Neuronal stem cell (in vitro differentiated cells): ENCODE data around the gene PRDM11.

Experiments used
- DNase-seq: peaks from one replicate; pipeline ENCODE4 v3.0.0-alpha.2; 2013; ENCODE audit warnings: low spot score
- H2AFZ ChIP-seq: one replicate; pipeline ENCODE4 v1.6.1; 2013; ENCODE audit warnings: mild to moderate bottlenecking, low read length, inconsistent platforms
- H2AK5ac ChIP-seq: 2 replicates; pipeline ENCODE4 v1.6.1; 2013; ENCODE audit warnings: low read depth, mild to moderate bottlenecking, inconsistent platforms, low read length, moderate library complexity, mixed read lengths
- H2BK120ac ChIP-seq: 2 replicates; pipeline ENCODE4 v1.6.1; 2013; ENCODE audit warnings: low read depth, mild to moderate bottlenecking, inconsistent platforms, low read length, moderate library complexity, mixed read lengths
- H2BK12ac ChIP-seq: one replicate; pipeline ENCODE4 v1.6.1; 2013; ENCODE audit warnings: low read length, inconsistent platforms
- H2BK15ac ChIP-seq: 2 replicates; pipeline ENCODE4 v1.6.1; 2013; ENCODE audit warnings: mild to moderate bottlenecking, low read length, inconsistent platforms, mixed read lengths
- H2BK5ac ChIP-seq: one replicate; pipeline ENCODE4 v1.6.1; 2013; ENCODE audit warnings: inconsistent platforms, mild to moderate bottlenecking, low read length, moderate library complexity
- H3K14ac ChIP-seq: one replicate; pipeline ENCODE4 v1.6.1; 2013; ENCODE audit warnings: low read length, inconsistent platforms
- H3K18ac ChIP-seq: 2 replicates; pipeline ENCODE4 v1.6.1; 2013; ENCODE audit warnings: low read length, inconsistent platforms
- H3K23ac ChIP-seq: 2 replicates; pipeline ENCODE4 v1.6.1; 2013; ENCODE audit warnings: low read depth, mild to moderate bottlenecking, mixed read lengths, low read length, inconsistent platforms; ENCODE audit not compliant: poor library complexity
- H3K27ac ChIP-seq: replicated peaks from 3 replicates; pipeline ENCODE4 v1.5.1; 2013; ENCODE audit warnings: low read length, inconsistent platforms
- H3K27me3 ChIP-seq, 3 experiments: 2 replicates each; pipeline ENCODE4 v1.6.1; 2013; ENCODE audit warnings: low read length in 3 of 3, mild to moderate bottlenecking in 2 of 3, inconsistent platforms in 1 of 3, low read depth in 1 of 3, mixed read lengths in 1 of 3, moderate library complexity in 1 of 3; ENCODE audit not compliant: control insufficient read depth in 3 of 3, insufficient read depth in 3 of 3
- H3K36me3 ChIP-seq, 2 donors: replicated peaks in 1 of 2; 2 replicates each; pipeline ENCODE4 v1.6.1; 2013; ENCODE audit warnings: low read length in 2 of 2; ENCODE audit not compliant: control insufficient read depth in 2 of 2, insufficient read depth in 2 of 2
- H3K4ac ChIP-seq: 2 replicates; pipeline ENCODE4 v1.6.1; 2013; ENCODE audit warnings: inconsistent platforms, mild to moderate bottlenecking, low read length, moderate library complexity
- H3K4me1 ChIP-seq, 2 donors: 1 replicate in 1 of 2; 2 replicates in 1 of 2; pipeline ENCODE4 v1.6.1; 2013; ENCODE audit warnings: low read length in 2 of 2, low read depth in 1 of 2; ENCODE audit not compliant: control insufficient read depth in 2 of 2, insufficient read depth in 1 of 2
- H3K4me2 ChIP-seq: one replicate; pipeline ENCODE4 v1.6.1; 2013; ENCODE audit warnings: mild to moderate bottlenecking, low read length, inconsistent platforms; ENCODE audit not compliant: insufficient read depth, poor library complexity, severe bottlenecking
- H3K4me3 ChIP-seq, 2 donors: 2 replicates each; pipeline ENCODE4 v1.5.1; 2013; ENCODE audit warnings: low read length in 2 of 2, mild to moderate bottlenecking in 2 of 2, inconsistent platforms in 1 of 2, moderate library complexity in 1 of 2
- H3K79me1 ChIP-seq: one replicate; pipeline ENCODE4 v1.6.1; 2013; ENCODE audit warnings: low read depth, mild to moderate bottlenecking, inconsistent platforms, low read length, moderate library complexity
- H3K9ac ChIP-seq: one replicate; pipeline ENCODE4 v1.6.1; 2013; ENCODE audit warnings: mild to moderate bottlenecking, low read depth, low read length, inconsistent platforms; ENCODE audit not compliant: poor library complexity
- H3K9me3 ChIP-seq, 2 donors: replicated peaks in 1 of 2; 2 replicates each; pipeline versions ENCODE3 to v1.6.1; 2013; ENCODE audit warnings: low read length in 2 of 2, mild to moderate bottlenecking in 2 of 2, inconsistent platforms in 1 of 2, low read depth in 1 of 2, mixed read lengths in 1 of 2, moderate library complexity in 1 of 2; ENCODE audit not compliant: control insufficient read depth in 2 of 2, insufficient read depth in 1 of 2
- H4K8ac ChIP-seq: one replicate; pipeline ENCODE4 v1.6.1; 2013; ENCODE audit warnings: low read depth, mild to moderate bottlenecking, inconsistent platforms, low read length, moderate library complexity
- H4K91ac ChIP-seq: one replicate; pipeline ENCODE4 v1.6.1; 2013; ENCODE audit warnings: low read length, low read depth, mild to moderate bottlenecking, inconsistent platforms; ENCODE audit not compliant: poor library complexity
- WGBS, 2 donors: extraction: QIAGEN DNeasy Blood & Tissue Kit; methylation state at CpG; one replicate each; pipeline ENCODE4 v1.1.7; 2013; ENCODE audit warnings: missing lambda C conversion rate in 2 of 2, mixed read lengths in 1 of 2; ENCODE audit not compliant: insufficient read length in 2 of 2, insufficient replicate concordance in 1 of 2; ENCODE audit errors: extremely low coverage in 2 of 2; 5-methylcytosine and 5-hydroxymethylcytosine counted together

The PRDM11 gene

DNA sequence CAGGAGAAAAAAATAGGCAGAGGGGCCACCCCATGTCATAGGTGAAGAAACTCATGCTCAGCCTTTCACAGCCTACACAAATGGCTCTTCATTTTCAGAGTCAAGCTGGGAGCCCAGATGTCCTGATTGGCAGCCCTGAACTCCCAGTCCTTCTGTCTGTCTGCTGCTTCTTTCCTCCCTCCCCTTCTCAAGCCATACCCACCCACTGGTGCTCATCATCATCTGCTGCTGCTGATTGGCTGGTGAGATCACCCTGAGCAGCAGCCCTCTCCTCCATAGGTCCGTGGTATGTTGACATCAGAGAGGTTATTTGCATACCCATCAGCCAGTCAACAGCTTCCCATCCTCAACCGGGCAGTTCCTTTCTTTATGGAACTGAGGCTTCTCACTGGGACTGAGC, 46.1 kb upstream of the PRDM11 start:
- Histone ChIP-seq H3K4me3 (no peak overlapping the region), H2BK5ac (no peak overlapping the region), H3K18ac (no peak overlapping the region), H3K4me1 (peaks cover 0 to 10% of the 10 kb centered on the region in 2 donors), H3K9ac (peak overlapping the region; percentile 36), H2BK15ac (no peak overlapping the region), H3K79me1 (no peaks in the 10 kb centered on the region), H2BK120ac (no peak overlapping the region), H3K4me2 (no peak overlapping the region), H4K8ac (no peak overlapping the region), H3K23ac (no peak overlapping the region), H3K27me3 (peaks cover 0 to 14% (median 0%) of the 10 kb centered on the region in 3 experiments), H2AFZ (no peak overlapping the region), H3K14ac (no peak overlapping the region), H2BK12ac (no peak overlapping the region), H3K4ac (no peak overlapping the region), H2AK5ac (no peak overlapping the region), H3K36me3 (no peaks in the 10 kb centered on the region), H3K27ac (no peak overlapping the region), H4K91ac (peak overlapping the region; percentile 19), H3K9me3 (no peaks in the 10 kb centered on the region)
- WGBS, 2 donors = no CpG with 5 or more reads among the region's 2 CpGs
- DNase-seq = no peak

DNA sequence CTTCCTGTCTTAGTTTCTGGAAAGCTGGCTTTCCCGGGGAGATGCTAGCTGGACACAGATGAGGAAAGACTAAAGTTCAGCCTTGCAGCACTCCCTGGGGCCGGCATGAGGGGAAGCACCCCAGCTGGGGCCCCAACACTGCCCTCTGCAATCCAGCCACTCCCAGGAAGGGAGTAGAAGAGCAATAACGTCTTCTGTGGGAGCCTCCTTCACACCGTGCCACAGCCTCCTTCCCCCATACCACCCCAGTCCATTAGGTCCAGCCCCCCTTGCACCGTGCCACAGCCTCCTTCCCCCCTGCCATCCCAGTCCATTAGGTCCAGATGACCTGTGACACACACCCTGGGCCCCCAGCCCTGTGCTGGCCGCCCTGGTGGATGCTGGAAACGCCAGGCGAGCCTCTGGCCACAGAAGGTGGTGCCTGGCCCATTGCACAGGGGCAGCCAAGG, 44.1 kb upstream of the PRDM11 start:
- peak overlapping the region; percentile 53 for H3K9ac ChIP-seq
- H3K4me1 ChIP-seq = peaks cover 0 to 8% of the 10 kb centered on the region in 2 donors
- H3K79me1 ChIP-seq = no peaks in the 10 kb centered on the region
- no peak overlapping the region for H4K91ac ChIP-seq
- H3K14ac ChIP-seq = peak overlapping the region; percentile 5
- WGBS, 2 donors = no CpG with 5 or more reads among the region's 8 CpGs
- no peak overlapping the region for H3K27ac ChIP-seq
- H3K4ac ChIP-seq = no peak overlapping the region
- H2BK15ac ChIP-seq = peak overlapping the region; percentile 64
- H2BK120ac ChIP-seq = peak overlapping the region; percentile 33
- H2AK5ac ChIP-seq = peak overlapping the region; percentile 76
- no peaks in the 10 kb centered on the region for H3K27me3 ChIP-seq
- peak overlapping the region; percentile 44 for H3K18ac ChIP-seq
- DNase-seq = no peak
- H3K36me3 ChIP-seq = no peaks in the 10 kb centered on the region
- H4K8ac ChIP-seq = no peak overlapping the region
- peak overlapping the region; percentile 44 for H2BK5ac ChIP-seq
- no peak overlapping the region for H3K4me2 ChIP-seq
- peak overlapping the region; percentile 6 for H3K23ac ChIP-seq
- H2BK12ac ChIP-seq = peak overlapping the region; percentile 67
- H3K9me3 ChIP-seq = no peaks in the 10 kb centered on the region
- H3K4me3 ChIP-seq = no peak overlapping the region
- no peak overlapping the region for H2AFZ ChIP-seq

DNA sequence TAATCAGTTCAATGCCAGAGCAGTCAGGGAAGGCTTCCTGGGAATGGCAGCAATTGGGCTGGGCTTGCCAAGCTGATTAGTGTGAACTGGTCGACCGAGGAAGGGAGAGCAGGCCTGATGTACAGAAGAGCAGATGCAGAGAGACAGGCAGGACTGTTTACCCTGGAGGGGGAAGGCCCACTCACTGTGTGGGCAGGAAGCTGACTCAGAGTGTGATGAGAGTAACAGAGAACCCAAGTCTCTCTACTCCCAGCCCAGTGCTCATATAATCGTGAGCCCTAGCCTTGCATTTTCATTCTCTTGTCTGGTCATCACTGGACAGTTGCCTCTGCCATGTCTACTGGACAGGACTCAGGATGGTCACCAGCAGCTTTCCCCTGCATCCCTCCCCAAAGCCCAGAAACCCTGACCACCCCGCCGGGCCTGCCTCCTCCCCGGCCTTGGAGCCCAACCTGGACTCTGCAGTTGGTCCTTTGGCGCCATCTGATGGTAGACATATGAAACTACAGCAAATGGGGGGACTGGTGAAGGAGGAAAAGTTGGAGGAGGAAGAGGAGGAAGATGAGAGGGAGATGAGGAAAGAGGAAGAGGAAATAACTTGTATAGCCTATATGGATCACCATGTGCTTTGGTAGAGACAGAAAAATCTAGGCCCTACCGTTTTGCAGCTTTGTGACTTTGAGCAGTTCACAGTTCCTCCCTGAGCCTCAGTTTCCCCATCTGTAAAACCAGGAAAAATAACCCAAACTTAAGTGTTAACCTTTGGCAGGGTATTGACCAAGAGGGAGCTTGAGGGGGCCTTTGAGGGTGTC, 43.4 kb upstream of the PRDM11 start:
- Histone ChIP-seq H2AFZ (no peak overlapping the region), H3K4me3 (no peak overlapping the region), H3K27me3 (no peaks in the 10 kb centered on the region), H3K23ac (peak overlapping the region; percentile 6), H4K91ac (no peak overlapping the region), H3K4me2 (no peak overlapping the region), H2AK5ac (peak overlapping the region; percentile 76), H4K8ac (no peak overlapping the region), H3K4me1 (peaks cover 0 to 7% of the 10 kb centered on the region in 2 donors), H3K9me3 (no peaks in the 10 kb centered on the region), H3K79me1 (no peaks in the 10 kb centered on the region), H2BK15ac (peak overlapping the region; percentile 64), H3K18ac (peak overlapping the region; percentile 44), H3K27ac (no peak overlapping the region), H3K9ac (no peak overlapping the region), H3K36me3 (no peaks in the 10 kb centered on the region), H2BK12ac (peak overlapping the region; percentile 67), H3K14ac (peak overlapping the region; percentile 5), H2BK120ac (peak overlapping the region; percentile 33), H2BK5ac (peak overlapping the region; percentile 44), H3K4ac (no peak overlapping the region)
- no CpG with 5 or more reads among the region's 8 CpGs for WGBS, 2 donors
- peak; percentile 77 for DNase-seq

DNA sequence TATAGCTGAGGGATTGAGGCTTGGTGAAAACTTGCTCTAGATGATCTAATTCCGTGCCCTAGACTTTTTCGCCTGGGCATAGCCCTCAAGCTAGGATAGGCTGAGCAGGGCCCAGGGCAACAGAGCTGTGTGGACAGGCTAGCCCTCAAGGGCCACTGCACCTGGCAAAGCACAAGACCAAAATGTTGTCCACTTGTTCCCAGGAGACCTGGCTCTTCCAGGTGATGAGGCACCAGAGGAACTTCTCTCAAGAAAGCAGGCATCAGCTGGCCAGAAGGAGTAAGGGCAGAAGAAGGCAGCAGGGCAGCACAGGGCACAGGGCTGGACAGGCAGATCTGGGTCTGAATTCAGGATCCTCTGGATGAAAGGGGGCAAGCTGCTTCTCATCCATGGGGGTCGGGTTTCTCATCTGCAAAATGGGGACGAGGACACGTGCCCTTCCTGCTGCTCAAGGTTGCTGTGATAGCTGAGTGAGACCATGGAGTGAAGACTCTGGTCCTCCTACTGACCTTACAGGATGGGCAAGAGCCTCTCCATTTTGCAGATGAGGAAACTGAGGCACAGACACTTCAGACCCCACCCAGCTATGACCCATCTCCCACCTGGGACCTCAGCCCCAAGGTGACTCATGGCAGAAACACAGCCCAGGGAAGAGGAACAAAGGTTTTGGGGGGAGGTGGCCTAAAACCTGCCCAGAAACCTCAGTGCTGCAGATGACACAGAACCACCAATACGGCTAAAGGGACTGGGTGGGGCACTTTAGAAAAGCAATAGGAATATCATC, 42.2 kb upstream of the PRDM11 start:
- no peak overlapping the region for H2BK12ac ChIP-seq
- no peak overlapping the region for H2BK5ac ChIP-seq
- H2BK15ac ChIP-seq = no peak overlapping the region
- no peaks in the 10 kb centered on the region for H3K79me1 ChIP-seq
- no peak overlapping the region for H3K9ac ChIP-seq
- H3K4me2 ChIP-seq = no peak overlapping the region
- H3K27me3 ChIP-seq = peaks cover 0 to 2% (median 0%) of the 10 kb centered on the region in 3 experiments
- H2AK5ac ChIP-seq = peak overlapping the region; percentile 76
- peak overlapping the region; percentile 29 for H3K18ac ChIP-seq
- peak overlapping the region; percentile 30 for H3K4ac ChIP-seq
- H3K14ac ChIP-seq = no peak overlapping the region
- H3K23ac ChIP-seq = no peak overlapping the region
- no peaks in the 10 kb centered on the region for H3K36me3 ChIP-seq
- H4K8ac ChIP-seq = no peak overlapping the region
- H4K91ac ChIP-seq = no peak overlapping the region
- H3K9me3 ChIP-seq = no peaks in the 10 kb centered on the region
- H3K4me3 ChIP-seq = peak overlapping the region in 1 of 2 donors; percentile 44
- H2BK120ac ChIP-seq = no peak overlapping the region
- H2AFZ ChIP-seq = no peak overlapping the region
- H3K27ac ChIP-seq = no peak overlapping the region
- WGBS, 2 donors = no CpG with 5 or more reads among the region's 6 CpGs
- no peak for DNase-seq
- H3K4me1 ChIP-seq = peaks cover 0 to 7% of the 10 kb centered on the region in 2 donors
